OCI-LY7 (cell line): Measurements from ENCODE around the gene DGCR8. TPM values are rescaled to one million over a fixed set of nuclear protein-coding genes. Genes with fewer than 3 reads are reported as not detected.

Source experiments
- BruUV-seq: library from RNA; stranded (reverse); fragments of 400-500 nt; replicated peaks from 2 replicates; lab custom pipeline; 2021; lab: Mats Ljungman, UMichigan
- CTCF ChIA-PET: fragments of 300-600 bp; sonication (Branson Sonifier 250); formaldehyde crosslinking; loops from one replicate; lab custom pipeline; 2022; ENCODE audit warnings: antibody characterized with exemption; ENCODE audit not compliant: unreplicated experiment; lab: Charles Lee
- POLR2A ChIA-PET: fragments of 300-600 bp; sonication (Branson Sonifier 250); formaldehyde crosslinking; loops from one replicate; lab custom pipeline; 2022; ENCODE audit warnings: antibody characterized with exemption; lab: Charles Lee
- DNase-seq: peaks from one replicate; pipeline ENCODE4 v3.0.0-alpha.2; 2015; ENCODE audit warnings: low spot score
- H2AFZ ChIP-seq: fragments of 200-600 bp; sonication (generic), shearing (Covaris generic); 2 replicates; pipeline ENCODE4 v1.6.1; 2014; ENCODE audit warnings: mild to moderate bottlenecking, antibody characterized with exemption, low read length, moderate library complexity
- H3K27ac ChIP-seq: fragments of 200-600 bp; sonication (generic); 2 replicates; pipeline ENCODE4 v1.5.1; 2014; ENCODE audit warnings: mixed run types, low read depth, mild to moderate bottlenecking, moderate library complexity, low read length, inconsistent platforms; ENCODE audit not compliant: poor library complexity, severe bottlenecking
- H3K36me3 ChIP-seq: fragments of 200-600 bp; sonication (generic); 2 replicates; pipeline ENCODE4 v1.6.1; 2014; ENCODE audit warnings: mild to moderate bottlenecking, antibody characterized with exemption, low read length, moderate library complexity, mixed read lengths; ENCODE audit not compliant: insufficient read depth
- H3K4me1 ChIP-seq: fragments of 200-600 bp; sonication (generic); 2 replicates; pipeline ENCODE4 v1.5.1; 2014; ENCODE audit warnings: mild to moderate bottlenecking, low read length; ENCODE audit not compliant: insufficient read depth, poor library complexity, severe bottlenecking
- H3K4me2 ChIP-seq: fragments of 200-600 bp; sonication (generic); 2 replicates; pipeline ENCODE4 v1.6.1; 2014; ENCODE audit warnings: mild to moderate bottlenecking, low read length
- H3K4me3 ChIP-seq: fragments of 200-600 bp; sonication (generic); 2 replicates; pipeline ENCODE4 v1.5.1; 2014; ENCODE audit warnings: mild to moderate bottlenecking, low read depth, low read length; ENCODE audit not compliant: poor library complexity, severe bottlenecking
- H3K79me2 ChIP-seq: fragments of 200-600 bp; sonication (generic); 2 replicates; pipeline ENCODE4 v1.6.1; 2016; ENCODE audit warnings: low read depth, mild to moderate bottlenecking, low read length, moderate library complexity, mixed read lengths; ENCODE audit not compliant: insufficient read depth
- H3K9me2 ChIP-seq: fragments of 200-600 bp; sonication (generic); 2 replicates; pipeline ENCODE4 v1.6.1; 2016; ENCODE audit warnings: mild to moderate bottlenecking, low read length, mixed read lengths; ENCODE audit not compliant: insufficient read depth
- H3K9me3 ChIP-seq: fragments of 200-600 bp; sonication (generic); 2 replicates; pipeline ENCODE4 v1.6.1; 2014; ENCODE audit warnings: mild to moderate bottlenecking, mixed run types, low read length, mixed read lengths
- H4K20me1 ChIP-seq: fragments of 200-600 bp; sonication (generic); 2 replicates; pipeline ENCODE4 v1.6.1; 2014; ENCODE audit warnings: mild to moderate bottlenecking, antibody characterized with exemption, low read length, moderate library complexity, mixed read lengths; ENCODE audit not compliant: insufficient read depth
- CTCF ChIP-seq: fragments of 200-600 bp; sonication (generic); conservative IDR thresholded peaks from 2 replicates; pipeline ENCODE4 v1.5.1; 2014; ENCODE audit warnings: mild to moderate bottlenecking, antibody characterized with exemption, low read length, moderate library complexity, mixed read lengths
- EZH2phosphoT487 ChIP-seq: fragments of 200-600 bp; sonication (generic); IDR thresholded peaks from 2 replicates; pipeline ENCODE4 v1.6.1; 2018; ENCODE audit warnings: low read depth, borderline replicate concordance, mild to moderate bottlenecking, mixed run types, antibody characterized with exemption, low read length, moderate library complexity, mixed read lengths
- intact Hi-C: fragments of 100-400 bp; cut with micrococcal nuclease; formaldehyde crosslinking; loops from one replicate; pipeline ENCODE4 v1.10.0; 2022; ENCODE audit not compliant: unreplicated experiment
- total RNA-seq, 2 experiments: library from RNA; depleted of rRNA in 1 of 2; stranded (reverse); fragments of >200 nt in 1 of 2; shearing (Covaris generic) in 1 of 2; gene quantifications; 2 replicates each; pipeline ENCODE4 v1.2.3, GENCODE V29; 2014 to 2022

DGCR8 gene
- total RNA-seq, 2 experiments from 2014 or later = 49.5 to 68.2 TPM

- TF ChIP-seq CTCF (no peak), EZH2phosphoT487 (no peak)
- Histone ChIP-seq H3K27ac (no peak overlapping the region), H3K4me3 (no peak overlapping the region), H4K20me1 (no peaks in the 10 kb centered on the region), H3K79me2 (no peaks in the 10 kb centered on the region), H3K9me2 (no peaks in the 10 kb centered on the region), H3K4me1 (no peaks in the 10 kb centered on the region), H3K4me2 (no peak overlapping the region), H2AFZ (no peak overlapping the region), H3K9me3 (no peaks in the 10 kb centered on the region), H3K36me3 (no peaks in the 10 kb centered on the region)
- intact Hi-C loops = no loop called here
- ChIA-PET POLR2A (interaction anchor here (0.6 kb wide), 1 partner anchor 30 kb away, joined by 4 read pairs; no protein-coding TSS in a partner anchor), CTCF (no interaction called here)
- BruUV-seq = no TSS peak
- DNase-seq = no peak
Measured at GRCh38 chr22:20069331-20070042, 10.6 kb upstream of the DGCR8 start.

- intact Hi-C loops = no loop called here
- H3K4me2 ChIP-seq = no peak overlapping the region
- H3K9me3 ChIP-seq = no peaks in the 10 kb centered on the region
- ChIA-PET POLR2A (interaction anchor here (1.0 kb wide), 1 partner anchor 12 kb away, joined by 3 read pairs; no protein-coding TSS in a partner anchor), CTCF (no interaction called here)
- no peaks in the 10 kb centered on the region for H3K4me1 ChIP-seq
- no TSS peak for BruUV-seq
- no peak overlapping the region for H2AFZ ChIP-seq
- TF ChIP-seq EZH2phosphoT487 (no peak), CTCF (no peak)
- no peaks in the 10 kb centered on the region for H4K20me1 ChIP-seq
- no peaks in the 10 kb centered on the region for H3K9me2 ChIP-seq
- DNase-seq = no peak
- no peak overlapping the region for H3K27ac ChIP-seq
- no peak overlapping the region for H3K4me3 ChIP-seq
- no peaks in the 10 kb centered on the region for H3K79me2 ChIP-seq
- H3K36me3 ChIP-seq = no peaks in the 10 kb centered on the region
Measured at GRCh38 chr22:20071524-20071972, 8.5 kb upstream of the DGCR8 start.

GRCh38 chr22:20076627-20077172 lies 3.3 kb upstream of the DGCR8 start:
- no TSS peak for BruUV-seq
- no peak overlapping the region for H2AFZ ChIP-seq
- no peaks in the 10 kb centered on the region for H3K9me3 ChIP-seq
- H3K4me2 ChIP-seq = no peak overlapping the region
- no peak overlapping the region for H3K4me3 ChIP-seq
- no peaks in the 10 kb centered on the region for H3K36me3 ChIP-seq
- ChIA-PET POLR2A (no interaction called here), CTCF (no interaction called here)
- TF ChIP-seq CTCF (no peak), EZH2phosphoT487 (no peak)
- no peaks in the 10 kb centered on the region for H3K9me2 ChIP-seq
- intact Hi-C loops = no loop called here
- DNase-seq = no peak
- peaks cover 18% of the 10 kb centered on the region for H3K4me1 ChIP-seq
- H3K79me2 ChIP-seq = peaks cover 14% of the 10 kb centered on the region
- no peak overlapping the region for H3K27ac ChIP-seq
- H4K20me1 ChIP-seq = no peaks in the 10 kb centered on the region
